Fibroblast of mammary gland (primary cell): ENCODE results near the gene PNP.
"Not testable (repeated sequence)": the region's sequence is repeated elsewhere in the genome, so short reads cannot be mapped to it uniquely, and the experiment has no call there.

Source experiments
- DNase-seq: peaks from one replicate; pipeline ENCODE4 v3.0.0-alpha.2; 2010; ENCODE audit warnings: low read depth
- H3K4me3 ChIP-seq: 2 replicates; pipeline ENCODE4 v1.5.1; 2011; ENCODE audit warnings: low read depth, mild to moderate bottlenecking, low read length, moderate library complexity; ENCODE audit not compliant: control insufficient read depth
- CTCF ChIP-seq: conservative IDR thresholded peaks from 2 replicates; pipeline ENCODE4 v1.5.1; 2011; ENCODE audit warnings: low read depth, low read length, inconsistent platforms; ENCODE audit not compliant: control insufficient read depth, insufficient read depth

Gene PNP

GRCh38 chr14:20501346-20501745 is 32.1 kb downstream of the PNP start:
- DNase-seq: peak; percentile 83
- no peak overlapping the region for H3K4me3 ChIP-seq
- no peak for TF ChIP-seq CTCF

GRCh38 chr14:20503898-20504297 is 34.7 kb downstream of the PNP start:
- TF ChIP-seq CTCF: no peak
- DNase-seq: no peak
- no peak overlapping the region for H3K4me3 ChIP-seq

- not testable (repeated sequence) for DNase-seq, H3K4me3 ChIP-seq
These were observed 37.1 kb downstream of the PNP start for GRCh38 chr14:20506276-20506675.

- not testable (repeated sequence) for H3K4me3 ChIP-seq, DNase-seq
These were observed 37.5 kb downstream of the PNP start for GRCh38 chr14:20506752-20507151.

- DNase-seq, H3K4me3 ChIP-seq: not testable (repeated sequence)
These were observed 38.3 kb downstream of the PNP start for GRCh38 chr14:20507537-20507936.

- H3K4me3 ChIP-seq: no peak overlapping the region
- no peak for DNase-seq
- no peak for TF ChIP-seq CTCF
These were observed 39.2 kb downstream of the PNP start for GRCh38 chr14:20508367-20508766.

GRCh38 chr14:20512177-20512905 is 43.1 kb downstream of the PNP start:
- no peak for TF ChIP-seq CTCF
- peak; percentile 82 for DNase-seq
- no peak overlapping the region for H3K4me3 ChIP-seq

GRCh38 chr14:20515846-20516245 is 46.6 kb downstream of the PNP start:
- peak; percentile 18 for DNase-seq
- TF ChIP-seq CTCF: no peak
- H3K4me3 ChIP-seq: no peak overlapping the region

- DNase-seq: peak; percentile 89
- no peak for TF ChIP-seq CTCF
These were observed 47.7 kb downstream of the PNP start for GRCh38 chr14:20516921-20517320.

More at GRCh38 chr14:20516921-20517320, 47.7 kb downstream of the PNP start:
- no peak overlapping the region for H3K4me3 ChIP-seq
